GM23338 (cell line): Measurements from ENCODE around the gene NFATC3. TPM values are rescaled to one million over a fixed set of nuclear protein-coding genes. Genes with fewer than 3 reads are reported as not detected.

Experiments
- ATAC-seq: fragments of 200-7000 bp; cut with Tn5 transposase; 3 replicates; pipeline ENCODE4 v1.9.1; 2020
- DNase-seq: peaks from one replicate; pipeline ENCODE4 v3.0.0-alpha.2; 2015; ENCODE audit warnings: low spot score
- H2AFZ ChIP-seq: fragments of 200-600 bp; sonication (generic); 2 replicates; pipeline ENCODE4 v1.8.0; 2016; ENCODE audit warnings: antibody characterized with exemption, mild to moderate bottlenecking, moderate library complexity
- H3F3A ChIP-seq: fragments of 200-600 bp; sonication (generic); replicated peaks from 2 replicates; pipeline ENCODE4 v1.8.0; 2017; ENCODE audit warnings: antibody characterized with exemption, mixed run types, low read depth
- H3K27ac ChIP-seq: fragments of 200-600 bp; sonication (generic); 2 replicates; pipeline ENCODE4 v1.6.1; 2016; ENCODE audit warnings: low read depth
- H3K27me3 ChIP-seq: fragments of 200-600 bp; sonication (generic); 2 replicates; pipeline ENCODE4 v1.8.0; 2016; ENCODE audit warnings: mild to moderate bottlenecking, mixed run types, moderate library complexity; ENCODE audit not compliant: insufficient read depth
- H3K36me3 ChIP-seq: fragments of 200-600 bp; sonication (generic); 2 replicates; pipeline ENCODE4 v1.8.0; 2016; ENCODE audit warnings: mild to moderate bottlenecking; ENCODE audit not compliant: insufficient read depth
- H3K4me1 ChIP-seq: fragments of 200-600 bp; sonication (generic); 2 replicates; pipeline ENCODE4 v1.8.0; 2016; ENCODE audit warnings: mild to moderate bottlenecking, moderate library complexity; ENCODE audit not compliant: insufficient read depth
- H3K4me2 ChIP-seq: fragments of 200-600 bp; sonication (generic); 2 replicates; pipeline ENCODE4 v1.7.1; 2017; ENCODE audit warnings: mixed run types
- H3K4me3 ChIP-seq: fragments of 200-600 bp; sonication (generic); 2 replicates; pipeline ENCODE4 v1.6.1; 2016; ENCODE audit warnings: mixed run types
- H3K79me2 ChIP-seq: fragments of 200-600 bp; sonication (generic); replicated peaks from 2 replicates; pipeline ENCODE4 v1.8.0; 2017; ENCODE audit warnings: mild to moderate bottlenecking; ENCODE audit not compliant: insufficient read depth
- H3K9me2 ChIP-seq: fragments of 200-600 bp; sonication (generic); 2 replicates; pipeline ENCODE4 v1.8.0; 2017; ENCODE audit not compliant: insufficient read depth
- H4K20me1 ChIP-seq: fragments of 200-600 bp; sonication (generic); replicated peaks from 2 replicates; pipeline ENCODE4 v1.8.0; 2017; ENCODE audit warnings: mild to moderate bottlenecking; ENCODE audit not compliant: insufficient read depth
- H3K27ac Mint-ChIP-seq: 2 replicates; pipeline ENCODE4 v1.8.0; 2020; ENCODE audit warnings: inconsistent platforms, mild to moderate bottlenecking, moderate library complexity, mixed read lengths
- H3K27me3 Mint-ChIP-seq: 3 replicates; pipeline ENCODE4 v1.8.0; 2022; ENCODE audit warnings: low read depth, mild to moderate bottlenecking, moderate library complexity, mixed read lengths, inconsistent platforms; ENCODE audit not compliant: insufficient read depth, poor library complexity
- H3K36me3 Mint-ChIP-seq: 3 replicates; pipeline ENCODE4 v1.8.0; 2021; ENCODE audit warnings: low read depth, mild to moderate bottlenecking, inconsistent platforms, moderate library complexity, mixed read lengths
- H3K4me1 Mint-ChIP-seq: 3 replicates; pipeline ENCODE4 v1.8.0; 2020; ENCODE audit warnings: mild to moderate bottlenecking, inconsistent platforms, mixed read lengths
- H3K4me3 Mint-ChIP-seq: 3 replicates; pipeline ENCODE4 v1.8.0; 2021; ENCODE audit warnings: moderate library complexity, mild to moderate bottlenecking, inconsistent platforms, mixed read lengths
- H3K9me3 Mint-ChIP-seq: 3 replicates; pipeline ENCODE4 v1.8.0; 2020; ENCODE audit warnings: moderate library complexity, mild to moderate bottlenecking, inconsistent platforms, mixed read lengths
- CREB1 ChIP-seq: fragments of 250-450 bp; sonication (Bioruptor Pico); IDR thresholded peaks from 2 replicates; pipeline ENCODE4 v1.5.0; 2020; ENCODE audit warnings: low read depth, mild to moderate bottlenecking, moderate library complexity
- NANOG ChIP-seq: IDR thresholded peaks from 2 replicates; pipeline ENCODE4 v1.6.1; 2016; ENCODE audit warnings: antibody characterized with exemption, borderline replicate concordance
- POLR2AphosphoS5 ChIP-seq: IDR thresholded peaks from 2 replicates; pipeline ENCODE4 v1.6.1; 2016; ENCODE audit warnings: antibody characterized with exemption, low read depth
- STAT1 ChIP-seq: IDR thresholded peaks from one replicate; pipeline ENCODE4 v1.6.1; 2016; ENCODE audit warnings: antibody characterized with exemption; ENCODE audit not compliant: unreplicated experiment
- ZNF114 ChIP-seq: fragments of 250-450 bp; sonication (Bioruptor Pico); IDR thresholded peaks from 2 replicates; pipeline ENCODE4 v1.5.0; 2020; ENCODE audit warnings: mild to moderate bottlenecking, moderate library complexity
- ZNF331 ChIP-seq: fragments of 250-450 bp; sonication (Bioruptor Pico); IDR thresholded peaks from 2 replicates; pipeline ENCODE4 v1.5.0; 2020; ENCODE audit warnings: low read depth, mild to moderate bottlenecking, moderate library complexity
- polyA plus RNA-seq: library from polyadenylated mRNA; unstranded; fragments of >200 nt; fragmentation: Nextera tagmentation; extraction: Ambion mirVana; gene quantifications from 2 replicates; pipeline ENCODE4 v1.2.1, GENCODE V29; 2016
- total RNA-seq: library from RNA; depleted of rRNA; stranded (reverse); fragments of >200 nt; shearing (Covaris generic); gene quantifications from 2 replicates; pipeline ENCODE4 v1.2.3, GENCODE V29; 2014
- TF ChIP-seq, protein P1 (sequence below): fragments of 250-450 bp; sonication (Bioruptor Pico); IDR thresholded peaks from 2 replicates; pipeline ENCODE4 v1.5.0; 2020; ENCODE audit warnings: mild to moderate bottlenecking, moderate library complexity
- TF ChIP-seq, protein P2 (sequence below), 2 experiments: fragments of 200-600 bp in 1 of 2; sonication (generic) in 1 of 2; conservative IDR thresholded peaks; 2 replicates each; pipeline versions ENCODE4 v1.5.1 to v1.6.1; 2016 to 2017; ENCODE audit warnings: antibody characterized with exemption in 2 of 2, low read depth in 2 of 2, mild to moderate bottlenecking in 2 of 2, moderate library complexity in 1 of 2
- TF ChIP-seq, protein P3 (sequence below): IDR thresholded peaks from 2 replicates; pipeline ENCODE4 v1.6.1; 2016; ENCODE audit warnings: antibody characterized with exemption
- TF ChIP-seq, protein P4 (sequence below): IDR thresholded peaks from one replicate; pipeline ENCODE4 v1.6.1; 2018; ENCODE audit warnings: antibody characterized with exemption; ENCODE audit not compliant: unreplicated experiment

NFATC3 gene
- total and polyA plus RNA-seq, 2 experiments from 2014 or later: 9.2 to 40.9 TPM

DNA sequence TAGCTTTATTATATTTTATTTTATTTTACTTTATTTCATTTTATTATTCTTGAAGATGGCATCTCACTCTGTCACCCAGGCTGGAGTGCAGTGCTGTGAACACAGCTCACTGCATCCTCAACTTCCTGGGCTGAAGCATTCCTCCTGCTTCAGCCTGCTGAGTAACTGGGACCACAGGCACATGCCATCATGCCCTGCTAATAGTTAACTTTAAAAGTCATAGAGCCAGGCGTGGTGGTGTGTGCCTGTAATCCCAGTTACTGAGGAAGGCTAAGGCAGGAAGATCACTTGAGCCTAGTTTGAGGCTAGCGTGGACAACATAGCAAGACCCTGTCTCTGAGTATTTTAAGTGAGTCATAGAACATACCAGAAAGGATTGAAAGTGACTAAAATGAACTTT lies 112.1 kb downstream of the NFATC3 start:
- DNase-seq (no peak), ATAC-seq (no peak)
- Mint-ChIP-seq H3K4me3 (no peak overlapping the region), H3K4me1 (no peaks in the 10 kb centered on the region), H3K27ac (no peak overlapping the region), H3K9me3 (no peaks in the 10 kb centered on the region), H3K27me3 (peaks cover 1% of the 10 kb centered on the region), H3K36me3 (no peaks in the 10 kb centered on the region)
- H3K79me2 ChIP-seq: no peaks in the 10 kb centered on the region
- H2AFZ ChIP-seq: no peak overlapping the region
- H3K4me1 ChIP-seq: no peaks in the 10 kb centered on the region
- no peak overlapping the region for H3K27ac ChIP-seq
- H3K4me2 ChIP-seq: no peak overlapping the region
- no peaks in the 10 kb centered on the region for H3K36me3 ChIP-seq
- H3K4me3 ChIP-seq: no peak overlapping the region
- no peaks in the 10 kb centered on the region for H3K27me3 ChIP-seq
- H3F3A ChIP-seq: no peaks in the 10 kb centered on the region
- no peaks in the 10 kb centered on the region for H3K9me2 ChIP-seq
- TF ChIP-seq, protein P1, sequence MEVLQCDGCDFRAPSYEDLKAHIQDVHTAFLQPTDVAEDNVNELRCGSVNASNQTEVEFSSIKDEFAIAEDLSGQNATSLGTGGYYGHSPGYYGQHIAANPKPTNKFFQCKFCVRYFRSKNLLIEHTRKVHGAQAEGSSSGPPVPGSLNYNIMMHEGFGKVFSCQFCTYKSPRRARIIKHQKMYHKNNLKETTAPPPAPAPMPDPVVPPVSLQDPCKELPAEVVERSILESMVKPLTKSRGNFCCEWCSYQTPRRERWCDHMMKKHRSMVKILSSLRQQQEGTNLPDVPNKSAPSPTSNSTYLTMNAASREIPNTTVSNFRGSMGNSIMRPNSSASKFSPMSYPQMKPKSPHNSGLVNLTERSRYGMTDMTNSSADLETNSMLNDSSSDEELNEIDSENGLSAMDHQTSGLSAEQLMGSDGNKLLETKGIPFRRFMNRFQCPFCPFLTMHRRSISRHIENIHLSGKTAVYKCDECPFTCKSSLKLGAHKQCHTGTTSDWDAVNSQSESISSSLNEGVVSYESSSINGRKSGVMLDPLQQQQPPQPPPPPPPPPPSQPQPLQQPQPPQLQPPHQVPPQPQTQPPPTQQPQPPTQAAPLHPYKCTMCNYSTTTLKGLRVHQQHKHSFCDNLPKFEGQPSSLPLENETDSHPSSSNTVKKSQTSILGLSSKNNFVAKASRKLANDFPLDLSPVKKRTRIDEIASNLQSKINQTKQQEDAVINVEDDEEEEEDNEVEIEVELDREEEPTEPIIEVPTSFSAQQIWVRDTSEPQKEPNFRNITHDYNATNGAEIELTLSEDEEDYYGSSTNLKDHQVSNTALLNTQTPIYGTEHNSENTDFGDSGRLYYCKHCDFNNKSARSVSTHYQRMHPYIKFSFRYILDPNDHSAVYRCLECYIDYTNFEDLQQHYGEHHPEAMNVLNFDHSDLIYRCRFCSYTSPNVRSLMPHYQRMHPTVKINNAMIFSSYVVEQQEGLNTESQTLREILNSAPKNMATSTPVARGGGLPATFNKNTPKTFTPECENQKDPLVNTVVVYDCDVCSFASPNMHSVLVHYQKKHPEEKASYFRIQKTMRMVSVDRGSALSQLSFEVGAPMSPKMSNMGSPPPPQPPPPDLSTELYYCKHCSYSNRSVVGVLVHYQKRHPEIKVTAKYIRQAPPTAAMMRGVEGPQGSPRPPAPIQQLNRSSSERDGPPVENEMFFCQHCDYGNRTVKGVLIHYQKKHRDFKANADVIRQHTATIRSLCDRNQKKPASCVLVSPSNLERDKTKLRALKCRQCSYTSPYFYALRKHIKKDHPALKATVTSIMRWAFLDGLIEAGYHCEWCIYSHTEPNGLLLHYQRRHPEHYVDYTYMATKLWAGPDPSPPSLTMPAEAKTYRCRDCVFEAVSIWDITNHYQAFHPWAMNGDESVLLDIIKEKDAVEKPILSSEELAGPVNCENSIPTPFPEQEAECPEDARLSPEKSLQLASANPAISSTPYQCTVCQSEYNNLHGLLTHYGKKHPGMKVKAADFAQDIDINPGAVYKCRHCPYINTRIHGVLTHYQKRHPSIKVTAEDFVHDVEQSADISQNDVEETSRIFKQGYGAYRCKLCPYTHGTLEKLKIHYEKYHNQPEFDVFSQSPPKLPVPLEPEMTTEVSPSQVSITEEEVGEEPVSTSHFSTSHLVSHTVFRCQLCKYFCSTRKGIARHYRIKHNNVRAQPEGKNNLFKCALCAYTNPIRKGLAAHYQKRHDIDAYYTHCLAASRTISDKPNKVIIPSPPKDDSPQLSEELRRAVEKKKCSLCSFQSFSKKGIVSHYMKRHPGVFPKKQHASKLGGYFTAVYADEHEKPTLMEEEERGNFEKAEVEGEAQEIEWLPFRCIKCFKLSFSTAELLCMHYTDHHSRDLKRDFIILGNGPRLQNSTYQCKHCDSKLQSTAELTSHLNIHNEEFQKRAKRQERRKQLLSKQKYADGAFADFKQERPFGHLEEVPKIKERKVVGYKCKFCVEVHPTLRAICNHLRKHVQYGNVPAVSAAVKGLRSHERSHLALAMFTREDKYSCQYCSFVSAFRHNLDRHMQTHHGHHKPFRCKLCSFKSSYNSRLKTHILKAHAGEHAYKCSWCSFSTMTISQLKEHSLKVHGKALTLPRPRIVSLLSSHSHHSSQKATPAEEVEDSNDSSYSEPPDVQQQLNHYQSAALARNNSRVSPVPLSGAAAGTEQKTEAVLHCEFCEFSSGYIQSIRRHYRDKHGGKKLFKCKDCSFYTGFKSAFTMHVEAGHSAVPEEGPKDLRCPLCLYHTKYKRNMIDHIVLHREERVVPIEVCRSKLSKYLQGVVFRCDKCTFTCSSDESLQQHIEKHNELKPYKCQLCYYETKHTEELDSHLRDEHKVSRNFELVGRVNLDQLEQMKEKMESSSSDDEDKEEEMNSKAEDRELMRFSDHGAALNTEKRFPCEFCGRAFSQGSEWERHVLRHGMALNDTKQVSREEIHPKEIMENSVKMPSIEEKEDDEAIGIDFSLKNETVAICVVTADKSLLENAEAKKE (CRISPR knock-in tag): no peak
- TF ChIP-seq ZNF114: no peak
- TF ChIP-seq NANOG: no peak
- no peak for TF ChIP-seq ZNF331
- TF ChIP-seq, protein P2, sequence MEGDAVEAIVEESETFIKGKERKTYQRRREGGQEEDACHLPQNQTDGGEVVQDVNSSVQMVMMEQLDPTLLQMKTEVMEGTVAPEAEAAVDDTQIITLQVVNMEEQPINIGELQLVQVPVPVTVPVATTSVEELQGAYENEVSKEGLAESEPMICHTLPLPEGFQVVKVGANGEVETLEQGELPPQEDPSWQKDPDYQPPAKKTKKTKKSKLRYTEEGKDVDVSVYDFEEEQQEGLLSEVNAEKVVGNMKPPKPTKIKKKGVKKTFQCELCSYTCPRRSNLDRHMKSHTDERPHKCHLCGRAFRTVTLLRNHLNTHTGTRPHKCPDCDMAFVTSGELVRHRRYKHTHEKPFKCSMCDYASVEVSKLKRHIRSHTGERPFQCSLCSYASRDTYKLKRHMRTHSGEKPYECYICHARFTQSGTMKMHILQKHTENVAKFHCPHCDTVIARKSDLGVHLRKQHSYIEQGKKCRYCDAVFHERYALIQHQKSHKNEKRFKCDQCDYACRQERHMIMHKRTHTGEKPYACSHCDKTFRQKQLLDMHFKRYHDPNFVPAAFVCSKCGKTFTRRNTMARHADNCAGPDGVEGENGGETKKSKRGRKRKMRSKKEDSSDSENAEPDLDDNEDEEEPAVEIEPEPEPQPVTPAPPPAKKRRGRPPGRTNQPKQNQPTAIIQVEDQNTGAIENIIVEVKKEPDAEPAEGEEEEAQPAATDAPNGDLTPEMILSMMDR (conservative IDR thresholded peaks at IDR 0.05; ENCODE audit: low read depth in 2 of 2): no peak
- TF ChIP-seq STAT1: no peak
- TF ChIP-seq, protein P3, sequence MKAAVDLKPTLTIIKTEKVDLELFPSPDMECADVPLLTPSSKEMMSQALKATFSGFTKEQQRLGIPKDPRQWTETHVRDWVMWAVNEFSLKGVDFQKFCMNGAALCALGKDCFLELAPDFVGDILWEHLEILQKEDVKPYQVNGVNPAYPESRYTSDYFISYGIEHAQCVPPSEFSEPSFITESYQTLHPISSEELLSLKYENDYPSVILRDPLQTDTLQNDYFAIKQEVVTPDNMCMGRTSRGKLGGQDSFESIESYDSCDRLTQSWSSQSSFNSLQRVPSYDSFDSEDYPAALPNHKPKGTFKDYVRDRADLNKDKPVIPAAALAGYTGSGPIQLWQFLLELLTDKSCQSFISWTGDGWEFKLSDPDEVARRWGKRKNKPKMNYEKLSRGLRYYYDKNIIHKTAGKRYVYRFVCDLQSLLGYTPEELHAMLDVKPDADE: no peak
- TF ChIP-seq CREB1 (CRISPR knock-in tag): no peak
- TF ChIP-seq, protein P4, sequence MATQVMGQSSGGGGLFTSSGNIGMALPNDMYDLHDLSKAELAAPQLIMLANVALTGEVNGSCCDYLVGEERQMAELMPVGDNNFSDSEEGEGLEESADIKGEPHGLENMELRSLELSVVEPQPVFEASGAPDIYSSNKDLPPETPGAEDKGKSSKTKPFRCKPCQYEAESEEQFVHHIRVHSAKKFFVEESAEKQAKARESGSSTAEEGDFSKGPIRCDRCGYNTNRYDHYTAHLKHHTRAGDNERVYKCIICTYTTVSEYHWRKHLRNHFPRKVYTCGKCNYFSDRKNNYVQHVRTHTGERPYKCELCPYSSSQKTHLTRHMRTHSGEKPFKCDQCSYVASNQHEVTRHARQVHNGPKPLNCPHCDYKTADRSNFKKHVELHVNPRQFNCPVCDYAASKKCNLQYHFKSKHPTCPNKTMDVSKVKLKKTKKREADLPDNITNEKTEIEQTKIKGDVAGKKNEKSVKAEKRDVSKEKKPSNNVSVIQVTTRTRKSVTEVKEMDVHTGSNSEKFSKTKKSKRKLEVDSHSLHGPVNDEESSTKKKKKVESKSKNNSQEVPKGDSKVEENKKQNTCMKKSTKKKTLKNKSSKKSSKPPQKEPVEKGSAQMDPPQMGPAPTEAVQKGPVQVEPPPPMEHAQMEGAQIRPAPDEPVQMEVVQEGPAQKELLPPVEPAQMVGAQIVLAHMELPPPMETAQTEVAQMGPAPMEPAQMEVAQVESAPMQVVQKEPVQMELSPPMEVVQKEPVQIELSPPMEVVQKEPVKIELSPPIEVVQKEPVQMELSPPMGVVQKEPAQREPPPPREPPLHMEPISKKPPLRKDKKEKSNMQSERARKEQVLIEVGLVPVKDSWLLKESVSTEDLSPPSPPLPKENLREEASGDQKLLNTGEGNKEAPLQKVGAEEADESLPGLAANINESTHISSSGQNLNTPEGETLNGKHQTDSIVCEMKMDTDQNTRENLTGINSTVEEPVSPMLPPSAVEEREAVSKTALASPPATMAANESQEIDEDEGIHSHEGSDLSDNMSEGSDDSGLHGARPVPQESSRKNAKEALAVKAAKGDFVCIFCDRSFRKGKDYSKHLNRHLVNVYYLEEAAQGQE: no peak
- TF ChIP-seq POLR2AphosphoS5: no peak
- peaks cover 4% of the 10 kb centered on the region; the same call in 1 of the 2 replicates for H4K20me1 ChIP-seq
